Inflammatory macrophage treated with lipopolysaccharide for 4 hours (primary cell): ENCODE results near the gene ERF.
A peak's percentile ranks its signal among the peaks of the same experiment; 100 is the strongest.
"Not testable (repeated sequence)": the region's sequence is repeated elsewhere in the genome, so short reads cannot be mapped to it uniquely, and the experiment has no call there.

Experiments used
- DNase-seq: peaks from one replicate; pipeline ENCODE4 v3.0.0-alpha.2; 2020

Gene ERF

DNA sequence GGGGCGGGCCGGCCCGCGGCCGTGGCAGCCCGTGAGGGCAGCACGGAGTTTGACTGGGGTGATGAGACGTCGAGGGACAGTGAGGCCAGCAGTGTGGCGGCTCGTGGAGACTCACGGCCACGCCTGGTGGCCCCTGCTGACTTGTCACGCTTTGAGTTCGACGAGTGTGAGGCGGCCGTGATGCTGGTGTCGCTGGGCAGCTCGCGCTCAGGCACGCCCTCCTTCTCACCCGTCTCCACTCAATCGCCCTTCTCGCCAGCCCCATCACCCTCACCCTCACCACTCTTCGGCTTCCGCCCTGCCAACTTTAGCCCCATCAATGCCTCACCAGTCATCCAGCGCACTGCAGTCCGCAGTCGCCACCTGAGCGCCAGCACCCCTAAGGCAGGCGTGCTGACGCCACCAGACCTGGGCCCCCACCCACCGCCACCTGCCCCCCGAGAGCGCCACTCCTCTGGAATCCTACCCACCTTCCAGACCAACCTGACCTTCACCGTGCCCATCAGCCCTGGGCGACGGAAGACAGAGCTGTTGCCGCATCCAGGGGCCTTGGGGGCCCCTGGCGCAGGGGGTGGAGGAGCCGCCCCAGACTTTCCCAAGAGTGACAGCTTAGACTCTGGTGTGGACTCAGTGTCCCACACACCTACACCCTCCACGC lies 18.6 kb upstream of the ERF start:
- no peak for DNase-seq

DNA sequence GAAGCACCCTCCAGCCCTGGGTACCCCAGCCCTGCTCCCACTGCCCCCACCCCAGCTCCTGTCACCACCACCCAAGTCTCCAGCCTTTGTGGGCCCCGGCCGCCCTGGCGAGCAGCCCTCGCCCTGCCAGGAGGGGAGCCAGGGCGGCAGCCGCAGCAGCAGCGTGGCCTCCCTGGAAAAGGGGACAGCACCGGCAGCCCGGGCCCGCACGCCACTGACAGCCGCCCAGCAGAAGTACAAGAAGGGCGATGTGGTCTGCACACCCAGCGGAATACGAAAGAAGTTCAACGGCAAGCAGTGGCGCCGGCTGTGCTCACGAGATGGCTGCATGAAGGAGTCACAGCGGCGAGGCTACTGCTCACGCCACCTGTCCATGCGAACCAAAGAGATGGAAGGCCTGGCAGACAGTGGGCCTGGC lies 18.1 kb upstream of the ERF start:
- no peak for DNase-seq

DNA sequence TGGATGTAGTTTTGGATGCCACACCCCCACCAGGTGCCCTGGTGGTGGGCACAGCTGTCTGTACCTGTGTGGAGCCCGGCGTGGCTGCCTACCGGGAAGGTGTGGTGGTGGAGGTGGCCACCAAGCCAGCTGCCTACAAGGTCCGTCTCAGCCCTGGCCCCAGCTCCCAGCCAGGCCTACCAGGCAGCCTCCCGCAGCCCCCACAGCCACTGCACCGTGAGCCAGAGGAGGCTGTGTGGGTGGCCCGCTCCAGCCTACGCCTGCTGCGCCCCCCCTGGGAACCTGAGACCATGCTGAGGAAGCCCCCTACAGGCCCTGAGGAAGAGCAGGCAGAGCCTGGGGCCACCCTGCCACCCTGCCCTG lies 17.6 kb upstream of the ERF start:
- no peak for DNase-seq

DNA sequence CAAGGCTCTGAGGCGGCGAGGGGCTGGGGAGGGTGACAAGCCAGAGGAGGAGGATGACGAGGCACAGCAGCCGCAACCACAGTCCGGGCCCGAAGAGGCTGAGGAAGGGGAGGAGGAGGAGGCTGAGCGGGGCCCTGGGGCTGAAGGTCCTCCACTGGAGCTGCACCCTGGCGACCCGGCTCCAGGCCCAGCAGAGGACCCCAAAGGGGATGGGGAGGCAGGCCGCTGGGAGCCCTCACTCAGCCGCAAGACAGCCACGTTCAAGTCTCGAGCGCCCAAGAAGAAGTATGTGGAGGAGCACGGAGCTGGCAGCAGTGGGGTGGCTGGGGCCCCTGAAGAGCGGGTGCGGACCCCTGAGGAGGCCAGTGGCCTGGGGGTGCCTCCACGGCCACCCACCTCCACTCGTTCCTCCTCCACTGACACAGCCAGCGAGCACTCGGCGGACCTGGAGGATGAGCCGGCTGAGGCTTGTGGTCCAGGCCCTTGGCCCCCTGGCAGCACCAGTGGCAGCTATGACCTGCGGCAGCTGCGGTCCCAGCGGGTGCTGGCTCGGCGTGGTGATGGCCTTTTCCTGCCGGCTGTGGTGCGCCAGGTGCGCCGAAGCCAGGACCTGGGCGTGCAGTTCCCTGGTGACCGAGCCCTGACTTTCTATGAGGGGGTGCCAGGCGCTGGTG lies 17.1 kb upstream of the ERF start:
- no peak for DNase-seq

DNA sequence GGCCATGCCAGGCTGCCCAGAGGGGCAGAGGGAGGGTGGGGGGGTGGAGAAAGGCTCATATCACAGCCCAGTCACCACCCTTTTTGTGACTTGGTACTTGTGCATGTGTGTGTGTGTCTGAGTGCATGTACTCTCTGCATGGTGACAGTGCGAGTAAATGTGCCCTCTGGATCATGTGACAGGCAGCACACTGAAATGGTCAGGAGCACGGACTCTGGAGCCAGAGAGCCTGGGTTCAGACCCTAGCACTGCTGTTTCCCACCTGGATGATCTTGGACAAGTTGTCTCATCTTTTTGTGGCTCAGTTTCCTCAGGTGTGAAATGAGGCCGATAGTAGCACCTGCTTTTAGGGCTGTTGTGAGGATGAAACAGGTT lies 16.1 kb upstream of the ERF start:
- no peak for DNase-seq

DNA sequence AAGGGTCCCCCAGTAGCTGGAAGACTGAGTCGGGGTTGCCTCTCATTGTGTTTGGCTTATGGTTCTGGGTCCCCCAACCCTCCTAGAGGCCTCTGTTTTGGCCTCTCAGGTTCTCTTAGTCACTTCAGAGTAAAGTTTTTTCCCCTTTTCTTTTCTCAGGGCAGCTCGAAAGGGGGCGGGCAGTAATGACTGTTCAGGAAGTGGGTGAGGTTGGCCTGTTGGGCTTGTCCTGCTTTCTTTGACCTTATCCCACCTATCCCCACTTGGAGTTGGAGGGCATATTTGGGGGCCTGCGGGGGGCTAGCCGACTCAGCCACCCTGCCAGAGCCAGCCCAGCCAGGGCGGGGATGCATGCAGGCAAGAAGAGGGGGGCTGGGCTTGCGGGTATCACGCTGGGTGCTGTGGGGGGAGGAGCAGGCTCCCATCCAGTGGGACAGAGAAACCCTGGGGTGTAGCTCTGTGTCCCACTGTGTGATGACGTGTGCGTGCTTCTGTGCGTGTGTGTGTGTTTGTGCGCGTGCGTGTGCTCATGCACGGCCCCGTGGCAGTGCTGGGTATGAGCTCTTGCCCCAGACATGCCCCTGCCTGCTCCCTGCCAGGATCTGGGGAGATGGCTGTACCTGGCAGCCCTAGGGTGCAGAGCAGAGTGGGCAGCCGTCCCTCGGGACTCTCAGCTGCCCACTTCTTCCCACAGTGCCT lies 15.6 kb upstream of the ERF start:
- DNase-seq: peak; percentile 78

DNA sequence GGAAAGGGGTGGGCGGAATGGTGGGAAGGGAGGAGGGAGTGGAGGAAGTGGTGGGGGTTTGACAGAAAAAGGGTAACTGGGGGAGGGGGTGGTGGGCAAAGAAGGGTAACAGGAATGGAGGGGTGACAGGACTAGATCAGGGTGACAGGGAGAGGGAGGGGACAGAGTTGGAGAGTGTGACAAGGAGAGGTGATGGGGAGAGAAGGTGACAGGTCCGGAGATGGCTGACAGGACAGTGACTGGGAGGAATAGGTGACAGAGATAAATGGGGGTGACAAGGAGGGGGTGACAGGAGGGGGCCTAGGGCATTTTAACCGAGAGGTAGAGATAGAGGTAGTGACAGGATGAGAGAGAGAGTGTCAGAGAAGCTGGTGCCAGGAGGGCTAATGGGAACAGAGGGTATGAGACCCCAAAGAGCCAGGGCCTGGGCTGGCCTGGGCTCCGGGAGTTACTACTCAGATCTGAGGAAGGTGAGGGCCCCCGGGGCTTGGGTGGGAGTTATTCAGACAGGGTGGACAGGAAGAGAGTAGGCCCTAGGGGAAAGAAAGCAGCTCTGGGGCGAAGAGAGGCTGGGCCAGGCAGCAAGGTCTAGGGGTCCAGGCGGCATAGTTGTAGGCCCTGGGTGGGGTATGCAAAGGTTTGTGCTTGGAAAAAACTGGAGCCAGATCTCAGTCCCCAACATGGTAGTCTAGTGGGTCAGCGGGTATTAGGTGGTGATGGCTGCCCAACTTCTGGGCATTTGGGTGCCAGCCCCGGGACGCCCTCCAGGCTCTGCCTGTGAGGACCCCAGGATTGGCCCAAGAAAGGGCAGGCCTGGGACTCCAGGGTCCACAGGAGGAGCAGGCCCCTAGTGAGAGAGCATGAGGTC lies 14.8 kb upstream of the ERF start:
- no peak for DNase-seq

DNA sequence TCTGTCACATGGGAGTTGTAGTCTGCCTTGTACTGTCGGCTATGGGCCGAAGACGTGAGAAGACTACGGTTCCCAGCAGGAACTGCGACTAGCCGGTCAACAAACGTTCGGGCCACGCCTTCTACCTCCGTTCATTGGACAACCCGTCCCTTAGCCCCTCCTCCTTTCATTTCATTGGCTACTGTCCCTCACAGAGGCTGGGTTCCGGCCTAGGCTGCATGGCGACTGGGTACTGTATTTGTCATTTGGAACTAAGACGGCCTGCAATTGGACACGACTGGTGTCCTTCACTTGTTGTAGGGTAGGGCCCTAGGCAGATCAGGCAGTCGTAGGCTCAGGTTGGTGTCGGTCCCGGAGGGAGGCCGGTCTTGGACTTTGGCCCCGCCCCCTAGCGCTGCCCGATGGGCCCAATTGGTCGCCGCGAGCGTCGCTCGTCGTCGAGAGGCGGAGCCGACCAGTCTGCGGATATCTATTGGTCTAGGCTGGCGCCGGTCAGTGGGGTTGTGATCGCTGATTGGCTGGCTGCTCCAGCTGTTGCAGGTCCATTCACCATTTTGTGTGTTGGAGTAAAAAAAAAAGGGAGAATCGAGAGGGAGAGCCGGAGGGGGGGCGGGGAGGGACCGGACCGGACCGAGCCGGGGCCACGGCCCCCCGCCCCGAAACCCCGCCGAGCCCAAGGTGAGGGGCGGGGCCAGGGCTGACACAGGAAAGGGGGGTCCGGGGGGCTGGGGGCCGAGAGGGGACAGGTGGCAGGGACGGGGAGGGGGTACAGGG lies 14.0 kb upstream of the ERF start, which contains the start of gene CIC:
Gene CIC (plus strand): TSS at position 549 of the 774 bp plus-strand sequence. CDS start 2,532 bp downstream, outside the sequence.
- peak; percentile 100 for DNase-seq

DNA sequence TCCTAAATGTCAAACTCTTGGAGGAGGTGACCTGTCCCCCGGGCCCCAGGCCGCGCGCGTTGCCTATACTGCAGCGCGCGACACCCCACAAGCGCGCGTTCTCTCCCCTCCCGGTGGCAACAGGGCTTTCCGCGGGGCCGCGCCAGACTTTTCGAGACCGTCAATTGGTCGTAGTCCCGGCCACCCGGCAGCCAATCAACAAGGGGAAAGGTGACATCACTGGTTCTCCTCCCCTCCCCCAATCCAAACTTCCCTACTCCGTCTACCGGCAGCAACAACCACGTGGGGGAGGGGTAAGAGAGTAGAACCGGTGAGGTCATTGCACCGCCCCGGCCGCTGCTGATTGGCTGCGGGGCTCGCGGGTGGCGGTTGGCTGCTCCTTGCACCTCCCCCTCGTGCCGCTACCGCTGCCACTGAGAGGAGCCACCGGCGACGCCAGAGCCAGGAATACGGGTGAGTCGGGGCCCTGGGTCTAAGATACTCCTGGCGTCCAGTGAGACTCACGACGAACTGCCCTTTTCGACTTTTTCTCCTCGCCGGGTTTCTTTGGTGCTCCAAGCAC lies 13.3 kb upstream of the ERF start:
- DNase-seq: peak; percentile 100

DNA sequence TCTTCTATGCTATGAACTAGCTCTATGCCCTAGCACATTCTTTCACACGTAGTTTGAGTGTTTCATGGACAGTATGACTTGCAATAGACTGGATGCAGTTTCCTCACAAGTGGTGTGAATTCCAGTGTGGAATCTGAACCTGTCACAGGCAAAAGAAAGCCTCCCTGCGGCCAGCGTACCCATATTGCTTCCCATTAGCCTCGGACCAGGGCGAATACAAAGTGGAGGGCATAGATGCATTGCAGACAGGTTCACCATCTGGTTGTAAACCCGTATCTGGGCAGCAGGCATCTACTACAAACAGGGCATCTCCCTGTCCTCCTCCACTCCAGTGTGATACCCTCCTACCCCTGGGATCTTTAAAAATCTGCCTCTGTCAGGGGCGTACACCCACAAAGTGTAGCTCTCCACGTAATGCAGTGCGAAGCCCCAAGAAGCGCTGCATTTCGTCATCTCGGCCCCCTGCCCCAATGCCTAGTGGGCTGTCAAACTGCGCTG lies 12.8 kb upstream of the ERF start:
- no peak for DNase-seq

DNA sequence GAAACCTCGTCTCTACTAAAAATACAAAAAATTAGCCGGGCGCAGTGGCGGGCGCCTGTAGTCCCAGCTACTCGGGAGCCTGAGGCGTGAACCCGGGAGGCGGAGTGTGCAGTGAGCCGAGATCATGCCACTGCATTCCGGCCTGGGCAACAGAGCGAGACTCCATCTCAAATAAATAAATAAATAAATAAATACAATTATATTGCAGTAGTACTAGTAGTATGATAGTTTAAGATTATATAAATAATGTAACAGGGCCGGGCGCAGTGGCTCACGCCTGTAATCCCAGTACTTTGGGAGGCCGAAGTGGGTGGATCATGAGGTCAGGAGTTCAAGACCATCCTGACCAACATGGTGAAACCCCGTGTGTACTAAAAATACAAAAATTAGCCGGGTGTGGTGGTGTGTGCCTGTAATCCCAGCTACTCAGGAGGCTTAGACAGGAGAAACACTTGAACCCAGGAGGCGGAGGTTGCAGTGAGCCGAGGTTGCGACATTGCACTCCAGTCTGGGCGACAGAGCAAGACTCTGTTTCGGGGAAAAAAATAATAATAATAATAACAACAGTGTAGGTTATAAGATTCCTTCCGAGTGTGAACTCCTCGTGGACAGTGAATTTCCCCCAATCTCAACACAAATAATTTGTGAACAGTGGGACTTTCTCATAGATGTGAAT lies 12.1 kb upstream of the ERF start:
- DNase-seq: not testable (repeated sequence)

DNA sequence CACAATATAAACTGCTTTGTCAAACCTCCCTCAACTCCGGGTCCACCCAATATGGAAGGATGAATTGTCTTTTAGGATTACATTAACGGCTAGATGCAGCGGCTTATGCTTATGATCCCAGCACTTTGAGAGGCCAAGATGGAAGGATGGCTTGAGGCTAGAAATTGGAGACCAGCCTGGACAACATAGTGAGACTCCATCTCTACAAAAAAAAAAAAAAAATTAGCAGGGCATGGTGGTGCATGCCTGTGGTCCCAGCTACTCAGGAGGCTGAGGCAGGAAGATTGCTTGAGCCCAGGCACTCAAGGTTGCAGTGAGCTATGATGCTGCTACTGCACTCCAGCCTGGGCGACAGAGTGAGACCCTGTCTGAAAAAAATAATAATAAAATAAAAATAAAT lies 11.2 kb upstream of the ERF start:
- not testable (repeated sequence) for DNase-seq

DNA sequence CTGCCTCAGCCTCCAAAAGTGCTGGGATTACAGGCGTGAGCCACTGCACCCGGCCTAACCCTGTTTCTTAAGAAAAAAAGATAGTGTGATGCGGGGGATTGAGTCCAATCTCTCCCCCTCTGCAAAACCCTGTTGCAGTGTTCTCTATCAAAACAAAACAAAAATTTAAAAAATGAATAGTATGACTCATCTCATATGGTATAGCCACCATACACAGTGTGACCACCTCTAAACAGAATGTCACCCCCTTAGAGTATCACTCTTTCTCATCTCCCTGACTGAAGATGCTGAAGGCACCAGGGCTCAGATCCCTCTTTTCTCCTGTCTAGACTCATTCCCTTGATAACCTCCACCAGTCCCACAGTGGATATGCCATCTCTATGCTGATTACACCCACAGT lies 6.8 kb upstream of the ERF start:
- DNase-seq: no peak

DNA sequence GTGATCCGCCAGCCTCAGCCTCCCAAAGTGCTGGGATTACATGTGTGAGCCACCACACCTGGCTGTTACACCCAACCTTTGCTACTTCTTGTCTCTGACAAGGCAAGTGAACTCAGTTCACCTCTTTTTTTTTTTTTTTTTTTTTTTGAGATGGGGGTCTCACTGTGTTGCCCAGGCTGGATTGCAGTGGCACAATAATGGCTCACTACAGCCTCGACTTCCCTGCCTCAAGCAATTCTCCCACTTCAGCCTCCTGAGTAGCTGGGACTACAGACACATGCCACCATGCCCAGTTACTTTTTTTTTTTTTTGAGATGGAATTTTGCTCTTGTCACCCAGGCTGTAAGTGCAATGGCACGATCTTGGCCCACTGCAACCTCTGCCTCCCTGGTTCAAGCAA lies 2.9 kb upstream of the ERF start:
- DNase-seq: not testable (repeated sequence)

DNA sequence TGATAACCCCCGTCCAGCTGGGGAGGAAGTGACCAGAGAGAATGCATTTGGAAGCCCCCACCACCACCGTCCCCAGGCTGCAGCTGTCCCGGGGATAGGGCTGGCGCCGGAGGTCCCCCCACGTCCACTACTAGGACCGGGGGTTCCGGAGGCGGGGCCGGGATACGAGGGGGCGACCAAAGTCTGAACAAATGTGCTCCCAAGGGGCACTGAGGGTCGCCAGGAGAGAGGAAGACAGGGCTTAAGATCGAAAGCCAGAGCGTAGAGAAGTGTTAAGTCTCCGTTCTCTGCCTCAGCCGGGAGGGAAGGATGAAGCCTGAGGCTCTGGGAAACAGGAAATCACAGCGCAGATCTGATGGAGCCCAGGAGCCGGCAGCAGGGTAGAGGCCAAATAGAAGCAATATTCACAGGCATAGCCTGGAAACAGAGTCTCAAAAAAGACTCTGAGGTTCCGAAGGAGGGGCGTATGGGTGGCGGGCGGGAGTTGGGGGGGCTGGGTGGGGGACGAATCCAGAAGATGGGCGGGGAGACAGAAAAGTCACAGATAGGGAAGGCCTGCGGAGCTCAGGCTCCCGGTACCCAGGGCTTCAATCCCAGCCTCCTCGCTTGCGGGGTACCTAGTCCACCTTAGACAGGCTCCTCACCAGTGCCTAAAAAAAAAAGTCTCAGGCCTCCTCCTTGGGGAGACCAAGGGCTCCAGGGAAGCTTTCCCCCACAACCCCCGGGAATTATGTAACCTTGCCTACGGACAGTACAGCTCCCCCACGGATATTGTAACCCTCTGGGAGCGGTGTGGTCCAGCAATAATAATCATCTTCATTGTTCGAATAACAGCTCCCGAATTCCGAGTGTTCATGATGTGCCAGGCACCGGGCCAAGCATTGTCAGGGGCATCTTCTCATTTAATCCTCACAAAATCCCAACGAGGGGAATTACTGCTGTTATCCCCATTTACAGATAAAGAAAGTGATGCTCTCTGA lies 1.1 kb upstream of the ERF start:
- DNase-seq: no peak

DNA sequence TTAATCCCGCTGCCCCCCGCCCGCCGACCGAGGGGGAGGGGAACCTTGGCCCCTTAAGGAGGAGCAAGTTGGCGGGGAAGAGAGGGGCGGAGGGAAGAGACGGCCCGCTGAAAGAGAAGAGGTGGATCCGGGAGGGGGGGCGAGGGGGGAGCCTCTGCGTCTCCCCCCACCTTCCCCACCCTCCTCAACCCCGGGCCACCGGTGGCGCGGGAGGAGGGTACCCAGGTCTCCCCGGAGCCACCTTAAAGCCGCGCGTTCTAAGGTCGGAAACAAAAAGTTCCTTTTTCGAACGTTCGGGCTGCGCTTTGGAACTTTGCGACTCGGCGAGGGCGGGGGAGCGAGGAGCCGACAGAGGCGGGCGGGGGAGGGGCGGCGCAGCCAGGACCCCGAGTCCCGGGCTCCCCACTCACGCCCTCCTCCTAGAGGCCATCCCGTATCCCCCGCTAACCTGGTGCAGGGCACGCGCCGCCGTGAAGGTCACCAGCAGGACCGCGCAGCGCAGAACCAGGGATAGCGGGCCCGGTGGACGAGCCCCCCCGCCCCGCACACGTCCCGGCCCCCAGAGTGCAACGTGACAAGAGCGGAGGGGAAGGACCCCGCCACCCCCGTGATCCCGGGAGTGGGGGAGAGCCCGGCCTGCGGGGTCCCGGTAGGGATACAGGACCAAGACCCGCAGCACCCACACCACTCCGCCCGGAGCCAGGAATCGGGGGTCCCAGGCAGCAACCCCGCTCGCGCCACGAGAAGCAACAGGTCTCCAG lies 659 bp downstream of the ERF start:
- DNase-seq: peak; percentile 74

DNA sequence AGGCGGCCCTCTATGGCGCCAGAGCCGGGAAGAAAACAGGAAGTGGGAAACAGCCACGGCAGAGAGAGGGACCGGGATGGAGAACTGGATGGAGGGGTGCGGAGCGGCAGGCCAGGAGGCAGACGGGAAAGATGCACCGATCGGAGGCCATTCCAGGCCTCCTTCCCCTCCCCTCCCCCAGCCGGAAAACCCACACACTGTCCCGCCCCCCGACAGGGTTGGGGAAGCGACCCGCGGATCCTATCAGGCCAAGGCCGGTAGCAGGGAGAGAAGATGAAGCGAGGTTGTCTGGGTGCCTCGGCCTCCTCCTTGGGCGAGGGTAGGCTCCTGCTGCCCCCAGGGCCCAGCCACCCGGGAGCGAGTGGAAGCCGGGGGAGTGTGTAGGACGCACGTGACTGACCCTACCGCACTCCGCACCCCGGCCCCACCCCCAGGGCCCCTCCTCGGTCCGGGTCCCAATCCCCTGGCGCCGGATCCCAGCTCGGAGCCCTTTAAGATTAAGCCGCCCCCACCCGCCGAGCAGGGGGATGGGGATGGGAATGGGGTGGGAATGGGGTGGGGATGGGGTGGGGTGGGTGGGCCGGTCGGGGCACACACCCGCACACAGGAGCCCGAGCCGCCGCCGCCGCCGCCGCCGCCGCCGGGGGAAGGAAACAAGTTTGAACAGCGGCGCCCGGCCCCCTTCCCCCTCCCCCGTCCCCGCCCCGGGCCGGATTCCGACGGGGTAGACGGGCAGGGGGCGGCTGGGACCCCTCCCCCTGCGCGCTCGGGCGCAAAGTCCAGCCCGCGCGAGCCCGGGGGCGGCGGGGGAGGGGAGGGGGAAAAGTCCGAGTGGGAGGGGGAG lies 1.5 kb downstream of the ERF start:
- DNase-seq: peak; percentile 25
